Vagina (tissue), 2 donors: ENCODE results near the gene COL5A1. TPM values are rescaled to one million over a fixed set of nuclear protein-coding genes. Genes with fewer than 3 reads are reported as not detected.

ENCODE experiments used
- DNase-seq, 2 donors: peaks; one replicate each; pipeline ENCODE4 v3.0.0-alpha.2; 2017; ENCODE audit errors: extremely low spot score in 2 of 2
- H3K27ac ChIP-seq: fragments of 200-600 bp; sonication (generic); one replicate; pipeline ENCODE4 v1.5.1; 2019
- H3K27me3 ChIP-seq: fragments of 200-600 bp; sonication (generic); one replicate; pipeline ENCODE4 v1.5.1; 2019
- H3K36me3 ChIP-seq, 2 donors: fragments of 200-600 bp; sonication (generic); one replicate each; pipeline ENCODE4 v1.5.1; 2017 to 2019
- H3K4me1 ChIP-seq: fragments of 200-600 bp; sonication (generic); one replicate; pipeline ENCODE4 v1.5.1; 2019
- H3K4me3 ChIP-seq, 2 donors: fragments of 200-600 bp; sonication (generic); 1 replicate in 1 of 2; 2 replicates in 1 of 2; pipeline ENCODE4 v1.5.1; 2016 to 2019
- H3K9me3 ChIP-seq: fragments of 200-600 bp; sonication (generic); one replicate; pipeline ENCODE4 v1.5.1; 2019
- CTCF ChIP-seq, 3 experiments: fragments of 450-650 bp in 2 of 3; fragments of 200-600 bp in 1 of 3; sonication (generic) in 1 of 3; IDR thresholded peaks; one replicate each; pipeline ENCODE4 v1.5.1; 2017 to 2019; ENCODE audit warnings: antibody characterized with exemption in 3 of 3, mild to moderate bottlenecking in 2 of 3, moderate library complexity in 2 of 3
- POLR2A ChIP-seq, 2 donors: fragments of 450-650 bp; IDR thresholded peaks; one replicate each; pipeline ENCODE4 v1.6.1; 2017; ENCODE audit warnings: antibody characterized with exemption in 2 of 2, mild to moderate bottlenecking in 2 of 2, moderate library complexity in 2 of 2
- POLR2AphosphoS5 ChIP-seq, 2 donors: sonication (generic); formaldehyde crosslinking; IDR thresholded peaks; one replicate each; pipeline ENCODE4 v1.9.0; 2017; ENCODE audit warnings: antibody characterized with exemption in 2 of 2, mild to moderate bottlenecking in 2 of 2, low read depth in 1 of 2; ENCODE audit not compliant: insufficient read depth in 1 of 2
- intact Hi-C: fragments of 100-400 bp; cut with DNase I; formaldehyde crosslinking; loops from one replicate; pipeline ENCODE4 v1.15.1; 2023
- total RNA-seq: library from RNA; depleted of rRNA; stranded (reverse); fragments of >200 nt; gene quantifications from one replicate; pipeline ENCODE4 v1.2.3, GENCODE V29; 2016

The COL5A1 gene
- total RNA-seq, 1 donor from 2014 or later, result 36.6 TPM

- Histone ChIP-seq H3K9me3 (no peaks in the 10 kb centered on the region), H3K4me1 (peaks cover 11% of the 10 kb centered on the region), H3K27me3 (no peaks in the 10 kb centered on the region), H3K27ac (no peak overlapping the region), H3K4me3 (no peak overlapping the region), H3K36me3 (no peaks in the 10 kb centered on the region)
- TF ChIP-seq POLR2A (IDR thresholded peaks at IDR 0.05), result no peak
- TF ChIP-seq CTCF (IDR thresholded peaks at IDR 0.05), result no peak
- no peak for TF ChIP-seq POLR2AphosphoS5 (IDR thresholded peaks at IDR 0.05; ENCODE audit: insufficient read depth in 1 of 2, low read depth in 1 of 2)
- intact Hi-C loops, result no loop called here
- no peak for DNase-seq
These were observed 227.3 kb downstream of the COL5A1 start for GRCh38 chr9:134868751-134869553.

GRCh38 chr9:134869554-134870300, 228.1 kb downstream of the COL5A1 start:
- Histone ChIP-seq H3K9me3 (no peaks in the 10 kb centered on the region), H3K4me3 (no peak overlapping the region), H3K27ac (no peak overlapping the region), H3K36me3 (no peaks in the 10 kb centered on the region), H3K4me1 (peaks cover 6% of the 10 kb centered on the region), H3K27me3 (no peaks in the 10 kb centered on the region)
- TF ChIP-seq POLR2A (IDR thresholded peaks at IDR 0.05) (no peak), POLR2AphosphoS5 (IDR thresholded peaks at IDR 0.05; ENCODE audit: insufficient read depth in 1 of 2, low read depth in 1 of 2) (no peak), CTCF (IDR thresholded peaks at IDR 0.05) (no peak)
- no peak for DNase-seq
- intact Hi-C loops, result no loop called here

- H3K27ac ChIP-seq, result no peak overlapping the region
- no peaks in the 10 kb centered on the region for H3K9me3 ChIP-seq
- TF ChIP-seq CTCF (IDR thresholded peaks at IDR 0.05) (no peak), POLR2A (IDR thresholded peaks at IDR 0.05) (no peak), POLR2AphosphoS5 (IDR thresholded peaks at IDR 0.05; ENCODE audit: insufficient read depth in 1 of 2, low read depth in 1 of 2) (no peak)
- no peaks in the 10 kb centered on the region for H3K27me3 ChIP-seq
- no peak overlapping the region for H3K4me3 ChIP-seq
- intact Hi-C loops, result no loop called here
- H3K4me1 ChIP-seq, result peaks cover 6% of the 10 kb centered on the region
- DNase-seq, result no peak
- H3K36me3 ChIP-seq, result no peaks in the 10 kb centered on the region
These were observed 228.7 kb downstream of the COL5A1 start for GRCh38 chr9:134870301-134870694.

- no peak for DNase-seq
- Histone ChIP-seq H3K9me3 (no peaks in the 10 kb centered on the region), H3K27ac (no peak overlapping the region), H3K4me3 (no peak overlapping the region), H3K27me3 (no peaks in the 10 kb centered on the region), H3K36me3 (no peaks in the 10 kb centered on the region), H3K4me1 (peaks cover 6% of the 10 kb centered on the region)
- intact Hi-C loops, result no loop called here
- no peak for TF ChIP-seq POLR2A (IDR thresholded peaks at IDR 0.05)
- no peak for TF ChIP-seq CTCF (IDR thresholded peaks at IDR 0.05)
- TF ChIP-seq POLR2AphosphoS5 (IDR thresholded peaks at IDR 0.05; ENCODE audit: insufficient read depth in 1 of 2, low read depth in 1 of 2), result no peak
These were observed 229.4 kb downstream of the COL5A1 start for GRCh38 chr9:134870746-134871662.
